Stimulated activated CD4-positive, alpha-beta T cell treated with anti-CD3 and anti-CD28 coated beads, Interleukin-4, amount 100 ng/mL, for 48 hours (primary cell): ENCODE results near the gene TNRC6C.
"Not testable (repeated sequence)": the region's sequence is repeated elsewhere in the genome, so short reads cannot be mapped to it uniquely, and the experiment has no call there.

ENCODE experiments used
- DNase-seq, 2 donors: peaks; one replicate each; pipeline ENCODE4 v3.0.0-alpha.2; 2020; ENCODE audit warnings: low read depth in 2 of 2

Gene TNRC6C

GRCh38 chr17:77930780-77931768, 27.4 kb upstream of the TNRC6C start:
- no peak for DNase-seq

GRCh38 chr17:77933777-77934398, 24.6 kb upstream of the TNRC6C start:
- DNase-seq = no peak

GRCh38 chr17:77935121-77935571, 23.4 kb upstream of the TNRC6C start:
- no peak for DNase-seq

- not testable (repeated sequence) for DNase-seq
Measured at GRCh38 chr17:77935744-77936143, 22.8 kb upstream of the TNRC6C start.

- no peak for DNase-seq
Measured at GRCh38 chr17:77936881-77937280, 21.6 kb upstream of the TNRC6C start.

GRCh38 chr17:77941004-77941403, 17.5 kb upstream of the TNRC6C start:
- DNase-seq = no peak

GRCh38 chr17:77942112-77942988, 16.2 kb upstream of the TNRC6C start:
- no peak for DNase-seq

- no peak for DNase-seq
Measured at GRCh38 chr17:77943971-77944370, 14.5 kb upstream of the TNRC6C start.

GRCh38 chr17:77944390-77945222, 13.9 kb upstream of the TNRC6C start:
- no peak for DNase-seq

- no peak for DNase-seq
Measured at GRCh38 chr17:77946900-77947645, 11.4 kb upstream of the TNRC6C start.

GRCh38 chr17:77948690-77949114, 9.8 kb upstream of the TNRC6C start:
- DNase-seq = no peak

- no peak for DNase-seq
Measured at GRCh38 chr17:77951123-77951522, 7.4 kb upstream of the TNRC6C start.

- DNase-seq = no peak
Measured at GRCh38 chr17:77952368-77952767, 6.1 kb upstream of the TNRC6C start.

- DNase-seq = no peak
Measured at GRCh38 chr17:77957235-77957856, 1.2 kb upstream of the TNRC6C start.

GRCh38 chr17:77958716-77959125, 218 bp downstream of the TNRC6C start:
- peak in 1 of 2 donors; percentile 25 for DNase-seq

GRCh38 chr17:77959126-77959925, 823 bp downstream of the TNRC6C start:
- DNase-seq = peak in 1 of 2 donors; percentile 16

- peak in 1 of 2 donors; percentile 15 for DNase-seq
Measured at GRCh38 chr17:77959926-77960521, 1.5 kb downstream of the TNRC6C start.

- no peak for DNase-seq
Measured at GRCh38 chr17:77961741-77962140, 3.2 kb downstream of the TNRC6C start.
